Activated CD8-positive, alpha-beta memory T cell treated with anti-CD3 and anti-CD28 coated beads, Interleukin-2, amount 10 ng/mL, durations not matched to agents 7 days and 5 days (primary cell): ENCODE data around the gene OR10J1. TPM values are rescaled to one million over a fixed set of nuclear protein-coding genes. Genes with fewer than 3 reads are reported as not detected.

Experiments
- ATAC-seq: fragments of 150-1000 bp; cut with Tn5 transposase; one replicate; pipeline ENCODE4 v1.10.0; 2021; ENCODE audit warnings: moderate library complexity
- CTCF ChIA-PET: fragments of 350-600 bp; sonication (Branson Sonifier 250); formaldehyde crosslinking; loops from one replicate; lab custom pipeline; 2021; ENCODE audit warnings: antibody characterized with exemption; lab: Charles Lee
- DNase-seq: peaks from one replicate; pipeline ENCODE4 v3.0.0-alpha.2; 2020
- H3K27ac Mint-ChIP-seq: one replicate; pipeline ENCODE4 v1.8.0; 2021; ENCODE audit warnings: mild to moderate bottlenecking, mixed read lengths
- H3K27me3 Mint-ChIP-seq: one replicate; pipeline ENCODE4 v1.8.0; 2021; ENCODE audit warnings: mixed read lengths
- H3K36me3 Mint-ChIP-seq: one replicate; pipeline ENCODE4 v1.8.0; 2021; ENCODE audit warnings: mild to moderate bottlenecking, mixed read lengths
- H3K4me1 Mint-ChIP-seq: one replicate; pipeline ENCODE4 v1.8.0; 2021; ENCODE audit warnings: mixed read lengths
- H3K4me3 Mint-ChIP-seq: one replicate; pipeline ENCODE4 v1.8.0; 2021; ENCODE audit warnings: mild to moderate bottlenecking, moderate library complexity, mixed read lengths
- H3K9me3 Mint-ChIP-seq: one replicate; pipeline ENCODE4 v1.8.0; 2022; ENCODE audit warnings: low read depth, mixed read lengths
- total RNA-seq, 2 experiments: library from RNA; stranded (reverse); gene quantifications; one replicate each; pipeline ENCODE4 v1.2.3, GENCODE V29; 2021

OR10J1 gene
- total RNA-seq = not detected

DNA sequence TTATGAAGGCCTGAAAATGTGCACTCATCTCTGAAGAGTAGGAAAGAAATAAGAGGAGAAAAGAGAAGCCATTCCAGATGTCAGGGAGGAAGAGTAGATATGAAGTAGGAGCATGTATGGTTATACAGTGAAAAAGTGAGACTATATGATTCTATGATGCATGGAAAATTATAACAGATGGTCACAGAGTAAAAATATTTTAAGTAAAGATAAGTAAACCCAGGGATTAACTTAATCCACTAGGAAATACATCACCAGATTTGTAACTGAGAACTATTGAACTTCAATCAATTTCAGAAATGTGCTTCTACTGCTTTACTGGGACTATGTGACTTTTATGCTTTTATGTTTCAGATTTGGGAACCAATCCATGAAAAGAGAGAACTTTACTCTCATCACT is at the start of gene OR10J1:
Gene OR10J1, plus strand, starts transcription at position 301 of the 400 bp plus-strand sequence. Its CDS starts 70 bp downstream, at position 371.
- Mint-ChIP-seq H3K36me3 (no peaks in the 10 kb centered on the region), H3K9me3 (no peaks in the 10 kb centered on the region)

GRCh38 chr1:159406821-159407220 is 32.7 kb upstream of the OR10J1 start:
- Mint-ChIP-seq H3K27me3 (no peaks in the 10 kb centered on the region), H3K4me3 (no peak overlapping the region)
- CTCF ChIA-PET = no interaction called here

More for the DNA sequence above, at the start of gene OR10J1:
- DNase-seq (no peak), ATAC-seq (no peak)
- H3K27ac Mint-ChIP-seq = no peak within 1 kb of the TSS
- no peak within 1 kb of the TSS for H3K4me3 Mint-ChIP-seq
- no peaks in the 10 kb centered on the region for H3K4me1 Mint-ChIP-seq
- CTCF ChIA-PET = no interaction called here
- peaks cover 3% of the 10 kb centered on the region for H3K27me3 Mint-ChIP-seq

DNA sequence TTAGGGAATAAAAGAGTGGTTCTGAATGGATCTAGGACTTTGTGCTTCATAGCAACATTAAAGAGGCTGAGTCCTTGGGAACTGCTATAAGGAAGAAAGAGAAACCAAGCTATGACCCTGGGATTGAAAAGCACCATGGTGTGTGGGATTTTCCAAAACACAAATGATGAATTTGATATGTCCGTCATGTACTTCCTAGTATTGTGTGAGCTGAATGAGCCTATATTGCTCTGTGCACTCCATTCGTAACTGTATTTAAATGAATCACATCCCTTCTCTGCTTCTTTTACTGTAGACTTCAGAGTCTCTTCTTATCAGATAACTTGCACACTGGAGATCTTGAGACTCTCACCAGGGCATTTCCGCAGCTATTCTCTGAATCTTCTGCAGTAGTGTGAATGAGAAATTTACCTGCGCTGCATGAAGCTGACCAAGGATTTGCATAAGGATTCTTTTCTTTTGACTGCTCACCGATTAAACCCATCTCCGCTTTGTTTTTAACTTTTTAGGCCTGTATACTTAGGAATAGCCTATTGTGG is 30.6 kb upstream of the OR10J1 start:
- ATAC-seq (no peak), DNase-seq (no peak)
- Mint-ChIP-seq H3K4me1 (no peaks in the 10 kb centered on the region), H3K36me3 (no peaks in the 10 kb centered on the region), H3K27me3 (no peaks in the 10 kb centered on the region), H3K4me3 (no peak overlapping the region), H3K27ac (no peak overlapping the region), H3K9me3 (no peaks in the 10 kb centered on the region)
- CTCF ChIA-PET = no interaction called here

More at GRCh38 chr1:159406821-159407220, 32.7 kb upstream of the OR10J1 start:
- ATAC-seq (no peak), DNase-seq (no peak)
- H3K27ac Mint-ChIP-seq = no peak overlapping the region
- no peaks in the 10 kb centered on the region for H3K36me3 Mint-ChIP-seq
- H3K9me3 Mint-ChIP-seq = no peaks in the 10 kb centered on the region
- H3K4me1 Mint-ChIP-seq = no peaks in the 10 kb centered on the region

- no peak overlapping the region for H3K4me3 Mint-ChIP-seq
- peaks cover 6% of the 10 kb centered on the region for H3K27me3 Mint-ChIP-seq
- CTCF ChIA-PET = no interaction called here
These were observed 17.7 kb upstream of the OR10J1 start for GRCh38 chr1:159421821-159422220.

DNA sequence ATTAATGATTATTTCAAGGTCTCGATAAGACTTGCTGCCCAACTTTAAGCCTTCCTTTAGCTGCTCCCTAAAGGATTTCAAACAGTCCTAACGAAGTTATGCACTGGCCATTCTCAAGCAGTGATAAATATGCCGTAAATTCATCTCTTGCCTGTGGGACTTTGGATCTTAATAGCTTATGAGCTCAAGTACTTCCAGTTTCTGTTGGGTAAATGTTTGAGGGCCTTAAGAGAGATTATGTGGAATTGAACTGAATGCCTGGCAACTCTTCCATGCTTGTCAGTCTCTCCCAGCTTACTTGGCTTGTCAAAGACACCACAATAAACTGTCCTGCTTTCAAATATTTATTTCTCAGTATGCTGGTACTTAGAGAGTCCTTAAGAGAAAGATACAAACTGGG is 11.0 kb upstream of the OR10J1 start:
- DNase-seq = no peak
- H3K9me3 Mint-ChIP-seq = no peaks in the 10 kb centered on the region
- no peak overlapping the region for H3K4me3 Mint-ChIP-seq
- H3K27ac Mint-ChIP-seq = no peak overlapping the region
- H3K27me3 Mint-ChIP-seq = peaks cover 8% of the 10 kb centered on the region
- no peak for ATAC-seq
- H3K4me1 Mint-ChIP-seq = no peaks in the 10 kb centered on the region
- H3K36me3 Mint-ChIP-seq = no peaks in the 10 kb centered on the region
- CTCF ChIA-PET = no interaction called here

More at GRCh38 chr1:159421821-159422220, 17.7 kb upstream of the OR10J1 start:
- ATAC-seq (no peak), DNase-seq (no peak)
- Mint-ChIP-seq H3K36me3 (no peaks in the 10 kb centered on the region), H3K4me1 (no peaks in the 10 kb centered on the region), H3K27ac (no peak overlapping the region), H3K9me3 (peaks cover 6% of the 10 kb centered on the region)

GRCh38 chr1:159429074-159429861 is 10.3 kb upstream of the OR10J1 start:
- no peak overlapping the region for H3K27ac Mint-ChIP-seq
- DNase-seq (no peak), ATAC-seq (no peak)
- no peaks in the 10 kb centered on the region for H3K9me3 Mint-ChIP-seq
- H3K4me3 Mint-ChIP-seq = no peak overlapping the region
- no peaks in the 10 kb centered on the region for H3K4me1 Mint-ChIP-seq
- H3K36me3 Mint-ChIP-seq = no peaks in the 10 kb centered on the region
- CTCF ChIA-PET = no interaction called here
- H3K27me3 Mint-ChIP-seq = peaks cover 8% of the 10 kb centered on the region

- DNase-seq = no peak
- Mint-ChIP-seq H3K4me1 (no peaks in the 10 kb centered on the region), H3K27ac (no peak overlapping the region), H3K9me3 (no peaks in the 10 kb centered on the region), H3K27me3 (peaks cover 5% of the 10 kb centered on the region), H3K36me3 (no peaks in the 10 kb centered on the region), H3K4me3 (no peak overlapping the region)
- ATAC-seq = no peak
- CTCF ChIA-PET = no interaction called here
These were observed 8.5 kb upstream of the OR10J1 start for GRCh38 chr1:159430985-159431384.

GRCh38 chr1:159431904-159432303 is 7.6 kb upstream of the OR10J1 start, which contains the start of gene OR10J4:
TSS of gene OR10J4 (plus strand) at chr1:159432204.
- no peak for DNase-seq
- CTCF ChIA-PET = no interaction called here
- ATAC-seq = no peak
- no peak within 1 kb of the TSS for H3K27ac Mint-ChIP-seq
- no peaks in the 10 kb centered on the region for H3K9me3 Mint-ChIP-seq
- H3K27me3 Mint-ChIP-seq = peaks cover 5% of the 10 kb centered on the region
- H3K4me3 Mint-ChIP-seq = no peak within 1 kb of the TSS
- no peaks in the 10 kb centered on the region for H3K4me1 Mint-ChIP-seq
- H3K36me3 Mint-ChIP-seq = no peaks in the 10 kb centered on the region

DNA sequence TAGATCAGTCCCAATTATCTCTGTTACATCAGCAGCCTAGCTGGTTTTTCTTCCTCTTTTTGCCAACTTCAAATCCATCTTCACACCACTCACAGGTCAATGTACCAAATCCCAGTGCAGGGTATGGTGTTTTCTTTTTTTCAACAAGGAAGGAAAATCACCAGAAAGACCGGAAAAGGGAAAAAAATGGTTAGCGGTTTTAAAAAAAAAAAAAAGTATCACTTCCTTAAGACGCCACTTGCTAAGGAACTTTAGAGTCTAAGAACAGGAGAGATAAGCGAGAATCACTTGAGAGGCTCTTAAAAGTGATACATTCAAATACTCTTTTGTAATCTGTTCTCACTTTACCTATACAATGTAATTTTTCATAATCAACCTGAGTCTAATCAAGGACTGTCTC is 3.1 kb upstream of the OR10J1 start:
- Mint-ChIP-seq H3K9me3 (no peaks in the 10 kb centered on the region), H3K27me3 (peaks cover 3% of the 10 kb centered on the region), H3K27ac (no peak overlapping the region), H3K4me1 (no peaks in the 10 kb centered on the region), H3K36me3 (no peaks in the 10 kb centered on the region), H3K4me3 (no peak overlapping the region)
- DNase-seq (no peak), ATAC-seq (no peak)
- CTCF ChIA-PET = no interaction called here

GRCh38 chr1:159441360-159441759 is 1.8 kb downstream of the OR10J1 start:
- Mint-ChIP-seq H3K4me3 (no peak overlapping the region), H3K36me3 (no peaks in the 10 kb centered on the region), H3K27me3 (no peaks in the 10 kb centered on the region), H3K9me3 (no peaks in the 10 kb centered on the region), H3K27ac (no peak overlapping the region), H3K4me1 (no peaks in the 10 kb centered on the region)
- DNase-seq (no peak), ATAC-seq (no peak)
- CTCF ChIA-PET = no interaction called here

DNA sequence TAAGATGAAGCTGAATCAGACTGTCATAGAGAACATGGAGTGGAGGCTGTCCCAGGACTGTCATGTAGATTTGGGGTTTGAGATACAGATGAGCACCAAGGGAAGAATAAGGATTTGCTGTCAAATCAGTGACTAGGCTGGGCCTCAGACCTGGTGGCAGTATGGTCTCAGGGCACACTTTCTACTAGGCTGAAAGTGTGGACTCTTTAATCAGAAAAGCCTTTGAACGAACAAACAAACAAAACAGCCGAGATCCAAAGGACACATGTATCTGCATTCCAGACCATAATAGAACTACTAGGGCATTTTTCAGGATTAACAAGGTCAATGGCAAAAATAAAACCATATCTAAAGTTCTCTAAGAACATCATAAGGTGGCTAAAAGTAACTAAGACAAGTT is 2.9 kb downstream of the OR10J1 start:
- no peak overlapping the region for H3K27ac Mint-ChIP-seq
- CTCF ChIA-PET = no interaction called here
- H3K9me3 Mint-ChIP-seq = no peaks in the 10 kb centered on the region

DNA sequence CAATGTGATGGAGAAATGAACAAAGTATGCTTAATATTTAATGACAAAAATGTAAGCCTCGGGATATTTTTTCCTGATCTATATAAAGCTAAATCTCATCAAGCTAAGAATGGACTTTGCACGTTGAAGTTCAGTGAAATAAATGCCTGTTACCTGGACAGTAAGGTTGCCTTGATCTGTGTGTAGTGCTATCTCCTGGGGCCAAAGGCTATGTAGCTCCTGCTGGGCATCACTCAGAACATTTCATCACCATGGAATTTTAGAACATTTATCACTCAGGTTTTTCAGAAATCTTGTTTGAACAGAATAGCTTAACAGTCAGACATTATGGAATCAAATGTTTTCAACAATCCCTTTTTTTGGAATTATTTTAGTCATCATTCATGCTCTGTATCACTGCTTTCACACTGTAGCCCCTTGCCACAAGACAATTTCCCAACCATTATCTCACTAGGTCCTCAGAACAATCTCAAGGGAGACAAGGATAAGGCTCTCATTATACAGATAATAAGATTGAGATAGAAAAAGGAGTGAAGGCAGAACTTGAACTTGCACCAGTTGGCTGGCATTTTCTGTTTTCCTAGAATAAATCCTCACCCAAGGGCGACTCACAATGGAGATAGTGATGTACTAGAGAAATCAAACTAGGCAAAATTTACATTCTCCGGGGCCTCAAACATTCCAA is 3.7 kb downstream of the OR10J1 start:
- Mint-ChIP-seq H3K36me3 (no peaks in the 10 kb centered on the region), H3K27me3 (no peaks in the 10 kb centered on the region), H3K4me1 (no peaks in the 10 kb centered on the region), H3K27ac (no peak overlapping the region), H3K4me3 (no peak overlapping the region), H3K9me3 (no peaks in the 10 kb centered on the region)
- CTCF ChIA-PET = no interaction called here
- ATAC-seq = no peak
- no peak for DNase-seq

More for the DNA sequence above, 2.9 kb downstream of the OR10J1 start:
- H3K4me1 Mint-ChIP-seq = no peaks in the 10 kb centered on the region
- no peaks in the 10 kb centered on the region for H3K36me3 Mint-ChIP-seq
- H3K27me3 Mint-ChIP-seq = no peaks in the 10 kb centered on the region
- ATAC-seq = no peak
- DNase-seq = no peak
- no peak overlapping the region for H3K4me3 Mint-ChIP-seq

DNA sequence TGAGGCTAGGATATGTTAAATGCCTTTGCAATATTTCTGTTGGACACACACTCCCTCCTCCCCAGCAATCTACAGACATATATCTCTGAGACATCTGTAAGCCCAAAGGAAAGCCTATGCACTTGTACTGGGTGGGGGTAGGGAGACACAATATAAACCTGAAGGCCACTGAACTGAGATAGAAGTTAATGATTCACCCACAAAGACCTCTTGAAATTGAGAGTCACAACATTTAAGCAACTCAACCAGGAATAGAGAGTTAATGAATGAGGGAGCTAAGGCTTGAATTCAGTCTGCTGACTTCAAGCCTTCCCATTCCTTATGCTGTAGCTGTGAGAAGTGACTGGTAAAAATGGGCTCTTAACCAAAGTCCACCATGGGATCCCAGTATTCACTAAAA is 5.0 kb downstream of the OR10J1 start:
- Mint-ChIP-seq H3K4me1 (no peaks in the 10 kb centered on the region), H3K27me3 (no peaks in the 10 kb centered on the region), H3K27ac (no peak overlapping the region), H3K4me3 (no peak overlapping the region), H3K36me3 (no peaks in the 10 kb centered on the region), H3K9me3 (no peaks in the 10 kb centered on the region)
- CTCF ChIA-PET = no interaction called here
- no peak for ATAC-seq
- no peak for DNase-seq

DNA sequence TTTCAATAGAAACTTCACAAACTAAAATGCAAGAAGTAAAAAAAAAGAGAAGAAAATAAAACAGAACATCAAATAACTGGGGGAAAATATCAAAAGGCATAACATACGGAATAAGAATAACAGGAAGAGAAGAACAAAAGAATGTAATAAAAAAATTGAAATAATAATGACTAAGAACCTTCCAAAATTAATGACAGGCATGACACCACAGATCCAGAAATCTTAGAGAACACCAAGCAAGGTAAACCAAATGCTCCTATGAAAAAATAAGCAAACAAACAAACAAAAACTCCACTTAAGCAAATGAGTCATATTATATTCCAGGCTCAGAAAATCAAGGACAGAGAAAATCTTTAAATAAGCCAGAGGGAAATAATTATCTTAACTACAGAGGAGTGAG is 8.7 kb downstream of the OR10J1 start:
- H3K4me1 Mint-ChIP-seq = no peaks in the 10 kb centered on the region
- H3K4me3 Mint-ChIP-seq = no peak overlapping the region
- no peaks in the 10 kb centered on the region for H3K36me3 Mint-ChIP-seq
- no peak overlapping the region for H3K27ac Mint-ChIP-seq
- no peak for DNase-seq
- no peaks in the 10 kb centered on the region for H3K9me3 Mint-ChIP-seq
- CTCF ChIA-PET = no interaction called here
- H3K27me3 Mint-ChIP-seq = no peaks in the 10 kb centered on the region
- no peak for ATAC-seq
